HTERT RPE-1 (cell line): ENCODE results near the gene GPC5.

ENCODE experiments used
- in situ Hi-C: fragments of 300-500 bp; cut with MboI; formaldehyde crosslinking; loops from 4 replicates; pipeline ENCODE4 v1.14.3; 2020; ENCODE audit warnings: low sequenced_read_pairs

The GPC5 gene

GRCh38 chr13:92303428-92303827, 905.0 kb downstream of the GPC5 start:
- in situ Hi-C loops = no loop called here

GRCh38 chr13:92307752-92308151, 909.3 kb downstream of the GPC5 start:
- in situ Hi-C loops = no loop called here

- in situ Hi-C loops = no loop called here
Measured at GRCh38 chr13:92312823-92313222, 914.4 kb downstream of the GPC5 start.

- in situ Hi-C loops = no loop called here
Measured at GRCh38 chr13:92313382-92313781, 915.0 kb downstream of the GPC5 start.

- in situ Hi-C loops = no loop called here
Measured at GRCh38 chr13:92315265-92315664, 916.8 kb downstream of the GPC5 start.

- in situ Hi-C loops = no loop called here
Measured at GRCh38 chr13:92316030-92316429, 917.6 kb downstream of the GPC5 start.

- in situ Hi-C loops = no loop called here
Measured at GRCh38 chr13:92317066-92317465, 918.6 kb downstream of the GPC5 start.

- in situ Hi-C loops = no loop called here
Measured at GRCh38 chr13:92320323-92320722, 921.9 kb downstream of the GPC5 start.

- in situ Hi-C loops = no loop called here
Measured at GRCh38 chr13:92321174-92321573, 922.8 kb downstream of the GPC5 start.

- in situ Hi-C loops = no loop called here
Measured at GRCh38 chr13:92345627-92346026, 947.2 kb downstream of the GPC5 start.

GRCh38 chr13:92346046-92346445, 947.6 kb downstream of the GPC5 start:
- in situ Hi-C loops = no loop called here

- in situ Hi-C loops = no loop called here
Measured at GRCh38 chr13:92354583-92354982, 956.2 kb downstream of the GPC5 start.

- in situ Hi-C loops = no loop called here
Measured at GRCh38 chr13:92355213-92355612, 956.8 kb downstream of the GPC5 start.

GRCh38 chr13:92362717-92363116, 964.3 kb downstream of the GPC5 start:
- in situ Hi-C loops = no loop called here

GRCh38 chr13:92365904-92366303, 967.5 kb downstream of the GPC5 start:
- in situ Hi-C loops = no loop called here

- in situ Hi-C loops = no loop called here
Measured at GRCh38 chr13:92377396-92377795, 979.0 kb downstream of the GPC5 start.

GRCh38 chr13:92379371-92379770, 981.0 kb downstream of the GPC5 start:
- in situ Hi-C loops = no loop called here

GRCh38 chr13:92384410-92384809, 986.0 kb downstream of the GPC5 start:
- in situ Hi-C loops = no loop called here

- in situ Hi-C loops = no loop called here
Measured at GRCh38 chr13:92387245-92387644, 988.8 kb downstream of the GPC5 start.

GRCh38 chr13:92390217-92390616, 991.8 kb downstream of the GPC5 start:
- in situ Hi-C loops = no loop called here

GRCh38 chr13:92403606-92404005, 1005.2 kb downstream of the GPC5 start:
- in situ Hi-C loops = no loop called here

GRCh38 chr13:92407858-92408257, 1009.4 kb downstream of the GPC5 start:
- in situ Hi-C loops = no loop called here

GRCh38 chr13:92412481-92412880, 1014.1 kb downstream of the GPC5 start:
- in situ Hi-C loops = no loop called here

GRCh38 chr13:92412996-92413395, 1014.6 kb downstream of the GPC5 start:
- in situ Hi-C loops = no loop called here
